Heart right ventricle (tissue), 16 donors: ENCODE measurements around the gene KBTBD3. TPM values are rescaled to one million over a fixed set of nuclear protein-coding genes. Genes with fewer than 3 reads are reported as not detected.
"Not testable (repeated sequence)": the region's sequence is repeated elsewhere in the genome, so short reads cannot be mapped to it uniquely, and the experiment has no call there.

Source experiments
- ATAC-seq, 8 donors: fragments of 200-7000 bp; cut with Tn5 transposase; one replicate each; pipeline ENCODE4 v1.9.1; 2020; ENCODE audit warnings: mild to moderate bottlenecking in 8 of 8, moderate library complexity in 8 of 8, moderate number of reproducible peaks in 1 of 8
- DNase-seq, 2 donors: peaks; one replicate each; pipeline ENCODE4 v3.0.0-alpha.2; 2020
- H3K27ac ChIP-seq, 10 donors: fragments of 200-600 bp; sonication (generic) in 2 of 10; one replicate each; pipeline versions ENCODE4 v1.5.0 to v1.8.0; 2020 to 2022; ENCODE audit warnings: mild to moderate bottlenecking in 3 of 10
- H3K27me3 ChIP-seq, 7 donors: fragments of 200-600 bp; one replicate each; pipeline ENCODE4 v1.8.0; 2021 to 2022; ENCODE audit warnings: mild to moderate bottlenecking in 2 of 7
- H3K36me3 ChIP-seq, 9 donors: fragments of 200-600 bp; sonication (generic) in 1 of 9; one replicate each; pipeline versions ENCODE4 v1.5.0 to v1.8.0; 2020 to 2022; ENCODE audit warnings: mild to moderate bottlenecking in 2 of 9
- H3K4me1 ChIP-seq, 9 donors: fragments of 200-600 bp; sonication (generic) in 1 of 9; one replicate each; pipeline versions ENCODE4 v1.5.0 to v1.8.0; 2020 to 2022; ENCODE audit warnings: mild to moderate bottlenecking in 4 of 9
- H3K4me3 ChIP-seq, 10 donors: fragments of 200-600 bp; sonication (generic) in 2 of 10; one replicate each; pipeline versions ENCODE4 v1.5.0 to v1.8.0; 2020 to 2022; ENCODE audit warnings: mild to moderate bottlenecking in 7 of 10, moderate library complexity in 2 of 10
- H3K9me3 ChIP-seq, 11 donors: fragments of 200-600 bp in 10 of 11; sonication (generic) in 2 of 11; one replicate each; pipeline versions ENCODE4 v1.5.0 to v1.8.0; 2013 to 2022; ENCODE audit warnings: mild to moderate bottlenecking in 2 of 11, control low read depth in 1 of 11, moderate library complexity in 1 of 11
- CTCF ChIP-seq, 9 donors: fragments of 200-600 bp; sonication (generic) in 2 of 9; IDR thresholded peaks; one replicate each; pipeline versions ENCODE4 v1.5.0 to v1.8.0; 2021 to 2022; ENCODE audit warnings: antibody characterized with exemption in 9 of 9, mild to moderate bottlenecking in 5 of 9, moderate library complexity in 1 of 9
- WGBS, 2 donors: extraction: QIAGEN DNeasy Blood & Tissue Kit; methylation state at CpG; one replicate each; pipeline ENCODE4 v1.1.7; 2013; ENCODE audit warnings: inconsistent platforms in 1 of 2; 5-methylcytosine and 5-hydroxymethylcytosine counted together
- intact Hi-C, 10 donors: fragments of 100-400 bp; cut with DNase I; formaldehyde crosslinking; loops; one replicate each; pipeline versions ENCODE4 v1.11.1 to v1.14.2; 2022
- polyA plus RNA-seq, 2 donors: library from polyadenylated mRNA; stranded (reverse); fragments of 200-250 nt; gene quantifications; one replicate each; pipeline ENCODE4 v1.2.3, GENCODE V29; 2013
- total RNA-seq, 10 donors: library from RNA; stranded (reverse); fragmentation: NEBNext Ultra II Directional in 3 of 10; extraction: Animal tissue kit (Norgen Biotek cat#: 25700) in 3 of 10; gene quantifications; one replicate each; pipeline versions ENCODE4 v1.2.1 to v1.2.4, GENCODE V29; 2021 to 2023
- donor health status: Arrhythmogenic right ventricular cardiomyopathy.
- donor health status: ischemic (EF 13 %, LVEDD 7.1; RV severe dilation, severe dysfunction).
- donor health status: healthy with polysubstance abuse.
- donor health status: DM: no; HTN: yes; CAD: no.
- donor health status: DM: no; HTN: no; CAD: no.
- donor health status: ischemic (EF 25% LVEDD 6.9; RV normal size, moderate dysfunction).
- donor health status: ischemic (EF 25% LVEDD 5.7; RV mildly dilated, moderate dysfunction).
- donor health status: healthy.
- donor health status: DM: yes; HTN: yes; CAD: no.
- donor health status: Ischemic cardiomyopathy.
- donor health status: ischemic (EF 35%, LVEDD 5.7; RV mildly dilated, moderate dysfunction).
- donor health status: nonischemic (EF 11% LVEDD 7.7; RV severe dilation, severe dysfunction).
- donor health status: DM: yes; HTN: yes; CAD: no.
- donor health status: PGD.
- donor health status: ischemic (EF 29% LVEDD 5.4; RV normal size, mild dysfunction).
- donor health status: nonischemic (EF 23%, LVEDD 6.1; RV moderate dilation, normal function).

Gene KBTBD3
- total and polyA plus RNA-seq, 12 donors, result 4.2 to 13.8 (median 8.7) TPM

GRCh38 chr11:106061249-106061784 lies 15.8 kb downstream of the KBTBD3 start:
- Histone ChIP-seq H3K27me3 (no peaks in the 10 kb centered on the region), H3K36me3 (peaks cover 0 to 21% (median 0%) of the 10 kb centered on the region in 9 donors), H3K27ac (no peak overlapping the region), H3K4me1 (no peaks in the 10 kb centered on the region), H3K4me3 (no peak overlapping the region), H3K9me3 (no peaks in the 10 kb centered on the region)
- DNase-seq (no peak), ATAC-seq (no peak)
- TF ChIP-seq CTCF (IDR thresholded peaks at IDR 0.05), result no peak
- intact Hi-C loops, result no loop called here

DNA sequence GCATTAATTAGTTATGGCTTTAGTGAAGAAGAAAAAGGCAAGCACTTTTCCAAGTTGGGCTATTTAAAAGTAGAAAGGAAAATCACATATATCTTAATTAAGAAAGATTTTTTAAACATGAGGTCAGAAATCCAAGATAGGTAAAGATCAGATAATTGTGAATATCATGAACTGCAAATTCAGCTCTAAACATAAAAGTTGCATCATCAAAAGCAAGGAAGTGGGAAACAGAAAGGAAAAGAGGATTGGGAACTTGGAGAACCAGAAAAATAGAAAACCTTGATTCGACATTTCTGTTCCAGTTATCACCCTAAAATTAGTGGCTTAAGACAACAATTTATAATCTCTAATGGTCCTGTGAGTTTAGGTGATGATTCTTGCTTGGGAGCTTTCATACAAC lies 17.5 kb downstream of the KBTBD3 start:
- Histone ChIP-seq H3K9me3 (no peaks in the 10 kb centered on the region), H3K27ac (no peak overlapping the region), H3K36me3 (peaks cover 0 to 26% (median 0%) of the 10 kb centered on the region in 9 donors), H3K4me3 (no peak overlapping the region), H3K27me3 (no peaks in the 10 kb centered on the region), H3K4me1 (no peaks in the 10 kb centered on the region)
- TF ChIP-seq CTCF (IDR thresholded peaks at IDR 0.05), result no peak
- DNase-seq (no peak), ATAC-seq (no peak)
- intact Hi-C loops, result no loop called here
- WGBS, 2 donors, result 91 to 95% methylated on average over 1 of the region's 1 CpG

GRCh38 chr11:106058377-106058776 lies 18.8 kb downstream of the KBTBD3 start:
- 92 to 98% methylated on average over 14 of the region's 14 CpGs for WGBS, 2 donors
- H3K27me3 ChIP-seq, ATAC-seq, DNase-seq, H3K9me3 ChIP-seq, H3K27ac ChIP-seq, H3K4me1 ChIP-seq, intact Hi-C loops, H3K4me3 ChIP-seq: not testable (repeated sequence)
- H3K36me3 ChIP-seq, result peaks cover 0 to 35% (median 0%) of the 10 kb centered on the region in 9 donors

- H3K27me3 ChIP-seq, result no peaks in the 10 kb centered on the region
- peaks cover 0 to 5% (median 0%) of the 10 kb centered on the region in 9 donors for H3K4me1 ChIP-seq
- no peak for ATAC-seq
- no peaks in the 10 kb centered on the region for H3K9me3 ChIP-seq
- intact Hi-C loops, result no loop called here
- no peak overlapping the region for H3K4me3 ChIP-seq
- 59 to 63% methylated on average over 2 of the region's 2 CpGs for WGBS, 2 donors
- no peak for DNase-seq
- no peak overlapping the region for H3K27ac ChIP-seq
- H3K36me3 ChIP-seq, result peaks cover 0 to 20% (median 0%) of the 10 kb centered on the region in 9 donors
- no peak for TF ChIP-seq CTCF (IDR thresholded peaks at IDR 0.05)
These were observed 26.0 kb downstream of the KBTBD3 start for GRCh38 chr11:106051103-106051502.

- Histone ChIP-seq H3K27me3 (no peaks in the 10 kb centered on the region), H3K4me1 (peaks cover 0 to 5% (median 0%) of the 10 kb centered on the region in 9 donors), H3K36me3 (peaks cover 0 to 12% (median 0%) of the 10 kb centered on the region in 9 donors), H3K9me3 (no peaks in the 10 kb centered on the region), H3K4me3 (no peak overlapping the region), H3K27ac (no peak overlapping the region)
- DNase-seq, result no peak
- intact Hi-C loops, result no loop called here
- no peak for TF ChIP-seq CTCF (IDR thresholded peaks at IDR 0.05)
- ATAC-seq, result no peak
- 80 to 82% methylated on average over 5 of the region's 5 CpGs for WGBS, 2 donors
These were observed 27.2 kb downstream of the KBTBD3 start for GRCh38 chr11:106049727-106050476.
